Measurements from ENCODE around the gene PCBP2. TPM values are rescaled to one million over a fixed set of nuclear protein-coding genes. Genes with fewer than 3 reads are reported as not detected.

PCBP2 gene
- polyA plus RNA-seq, 1 of the 3 experiments (the other 2 are of a cell fraction): 368 TPM

GRCh38 chr12:53492830-53493609 is 41.1 kb downstream of the PCBP2 start:
- Histone ChIP-seq H3K4me1 (ENCODE audit: control insufficient read depth in 1 of 2, insufficient read depth in 2 of 2, low read depth in 1 of 2, low read length in 1 of 2) (peaks cover 24 to 36% of the 10 kb centered on the region in 2 experiments), H3K9me2 (no peaks in the 10 kb centered on the region), H2AFZ (ENCODE audit: low read depth) (peak overlapping the region; percentile 72), H3K4me2 (peak overlapping the region; percentile 80), H3K36me3 (replicated peaks in 1 of 2; ENCODE audit: control insufficient read depth in 1 of 2, insufficient read depth in 2 of 2, low read length in 1 of 2) (peaks cover 3 to 8% of the 10 kb centered on the region in 2 experiments), H3K9me3 (no peaks in the 10 kb centered on the region), H4K20me1 (ENCODE audit: insufficient read depth) (no peaks in the 10 kb centered on the region), H3K79me2 (ENCODE audit: insufficient read depth) (peaks cover 58% of the 10 kb centered on the region), H3F3A (replicated peaks; ENCODE audit: insufficient read depth) (peaks cover 33% of the 10 kb centered on the region), H3K9ac (peak overlapping the region; percentile 63), H3K4me3 (ENCODE audit: low read depth in 2 of 2, low read length in 1 of 2) (peak overlapping the region; percentile 47 to 57), H3K27me3 (ENCODE audit: insufficient read depth) (no peaks in the 10 kb centered on the region), H3K27ac (ENCODE audit: low read depth in 2 of 2, low read length in 1 of 2) (peak overlapping the region; percentile 63 to 94)
- POLR2A ChIA-PET: interaction anchor here (0.5 to 4.5 kb wide), 8 partner anchors 8 to 194 kb away, joined by 3 to 28 read pairs (median 4); partner anchors contain the start of genes AAAS, MYG1 and TARBP2
- DNase-seq: peak; percentile 97
- WGBS (ENCODE audit: low lambda C conversion rate): 3% methylated on average over 19 of the region's 52 CpGs
- CTCF ChIA-PET: interaction anchor here (0.9 to 2.4 kb wide), 9 partner anchors 11 to 193 kb away, joined by 4 to 14 read pairs (median 7); partner anchors contain the start of gene MYG1
- TF ChIP-seq, protein P1, sequence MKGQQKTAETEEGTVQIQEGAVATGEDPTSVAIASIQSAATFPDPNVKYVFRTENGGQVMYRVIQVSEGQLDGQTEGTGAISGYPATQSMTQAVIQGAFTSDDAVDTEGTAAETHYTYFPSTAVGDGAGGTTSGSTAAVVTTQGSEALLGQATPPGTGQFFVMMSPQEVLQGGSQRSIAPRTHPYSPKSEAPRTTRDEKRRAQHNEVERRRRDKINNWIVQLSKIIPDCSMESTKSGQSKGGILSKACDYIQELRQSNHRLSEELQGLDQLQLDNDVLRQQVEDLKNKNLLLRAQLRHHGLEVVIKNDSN (IDR thresholded peaks at IDR 0.05; ENCODE audit: borderline replicate concordance, low read depth): peak; percentile 94; the same call in 1 of the 2 replicates
- TF ChIP-seq RAD21 (IDR thresholded peaks at IDR 0.05; ENCODE audit: low read length) (no peak), TCF12 (IDR thresholded peaks at IDR 0.05) (no peak), ZBTB33 (IDR thresholded peaks at IDR 0.05; ENCODE audit: borderline replicate concordance, low read depth) (no peak), TAF1 (IDR thresholded peaks at IDR 0.05; ENCODE audit: borderline replicate concordance, low read depth, low read length) (peak; percentile 43; the same call in 1 of the 2 replicates), POLR2AphosphoS5 (IDR thresholded peaks at IDR 0.05; ENCODE audit: low read depth, low read length) (peak; percentile 79), RCOR1 (IDR thresholded peaks at IDR 0.05; ENCODE audit: low read length) (0 out of 2 replicates have a peak, but pooled peaks have one; percentile 29), SMC3 (IDR thresholded peaks at IDR 0.05; ENCODE audit: low read depth, low read length) (no peak), NFIC (IDR thresholded peaks at IDR 0.05; ENCODE audit: borderline replicate concordance) (no peak), MXI1 (IDR thresholded peaks at IDR 0.05; ENCODE audit: low read depth, low read length) (peak; percentile 84), CHD2 (IDR thresholded peaks at IDR 0.05; ENCODE audit: low read length, partially characterized antibody) (peak; percentile 80), SIN3A (IDR thresholded peaks at IDR 0.05; ENCODE audit: borderline replicate concordance, low read depth, low read length) (0 out of 2 replicates have a peak, but pooled peaks have one; percentile 7), RFX5 (IDR thresholded peaks at IDR 0.05; ENCODE audit: low read length) (no peak), MAX (IDR thresholded peaks at IDR 0.05; ENCODE audit: low read depth) (peak; percentile 55), GATA2 (CRISPR knock-in tag; IDR thresholded peaks at IDR 0.05) (no peak), ELF1 (IDR thresholded peaks at IDR 0.05) (no peak; the same call in 1 of the 2 replicates), EP300 (IDR thresholded peaks at IDR 0.05; ENCODE audit: borderline replicate concordance in 1 of 2, low read depth in 1 of 2, low read length in 1 of 2) (peak in 1 of 2 experiments; percentile 50; a peak in 2 of 4 replicates), EZH2phosphoT487 (IDR thresholded peaks at IDR 0.05; ENCODE audit: borderline replicate concordance, low read depth) (no peak), JUND (IDR thresholded peaks at IDR 0.05) (no peak), GABPA (IDR thresholded peaks at IDR 0.05; ENCODE audit: low read depth) (no peak), NRF1 (IDR thresholded peaks at IDR 0.05; ENCODE audit: low read depth, low read length) (no peak), IRF3 (IDR thresholded peaks at IDR 0.05; ENCODE audit: low read depth, low read length) (no peak), MEF2A (IDR thresholded peaks at IDR 0.05; ENCODE audit: borderline replicate concordance, low read depth) (no peak; the same call in 1 of the 2 replicates), YY1 (IDR thresholded peaks at IDR 0.05; ENCODE audit: low read depth) (no peak), FOSL2 (IDR thresholded peaks at IDR 0.05; ENCODE audit: borderline replicate concordance, low read depth) (no peak), FOXM1 (IDR thresholded peaks at IDR 0.05; ENCODE audit: low read depth) (no peak)
- TF ChIP-seq, protein P2, sequence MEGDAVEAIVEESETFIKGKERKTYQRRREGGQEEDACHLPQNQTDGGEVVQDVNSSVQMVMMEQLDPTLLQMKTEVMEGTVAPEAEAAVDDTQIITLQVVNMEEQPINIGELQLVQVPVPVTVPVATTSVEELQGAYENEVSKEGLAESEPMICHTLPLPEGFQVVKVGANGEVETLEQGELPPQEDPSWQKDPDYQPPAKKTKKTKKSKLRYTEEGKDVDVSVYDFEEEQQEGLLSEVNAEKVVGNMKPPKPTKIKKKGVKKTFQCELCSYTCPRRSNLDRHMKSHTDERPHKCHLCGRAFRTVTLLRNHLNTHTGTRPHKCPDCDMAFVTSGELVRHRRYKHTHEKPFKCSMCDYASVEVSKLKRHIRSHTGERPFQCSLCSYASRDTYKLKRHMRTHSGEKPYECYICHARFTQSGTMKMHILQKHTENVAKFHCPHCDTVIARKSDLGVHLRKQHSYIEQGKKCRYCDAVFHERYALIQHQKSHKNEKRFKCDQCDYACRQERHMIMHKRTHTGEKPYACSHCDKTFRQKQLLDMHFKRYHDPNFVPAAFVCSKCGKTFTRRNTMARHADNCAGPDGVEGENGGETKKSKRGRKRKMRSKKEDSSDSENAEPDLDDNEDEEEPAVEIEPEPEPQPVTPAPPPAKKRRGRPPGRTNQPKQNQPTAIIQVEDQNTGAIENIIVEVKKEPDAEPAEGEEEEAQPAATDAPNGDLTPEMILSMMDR (IDR thresholded peaks at IDR 0.05): no peak; the same call in 1 of the 2 replicates
